ENCODE measurements around the gene MLIP.
A peak's percentile ranks its signal among the peaks of the same experiment; 100 is the strongest.

MLIP gene

DNA sequence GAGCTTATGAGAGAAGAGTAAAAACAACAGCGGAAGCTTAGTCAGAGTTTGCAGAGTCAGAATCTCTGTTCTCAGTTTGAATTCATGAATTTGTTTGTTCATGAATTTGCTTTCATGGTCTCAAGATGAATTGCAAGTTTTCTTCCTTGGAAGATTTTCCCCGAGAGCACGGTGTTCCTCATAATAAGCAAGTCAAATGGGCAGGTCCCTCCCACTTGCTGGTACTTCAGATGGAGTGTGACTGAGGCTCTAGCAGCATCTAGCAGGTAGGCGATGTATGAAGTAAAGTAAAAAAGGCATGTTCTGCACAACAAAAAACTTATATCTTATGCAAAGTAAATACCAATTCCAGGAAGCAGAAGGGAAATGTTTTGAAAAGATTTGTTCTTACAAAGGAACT lies 15.5 kb upstream of the MLIP start:
- no peak for DNase-seq (ENCODE audit: low read depth, low spot score)

DNA sequence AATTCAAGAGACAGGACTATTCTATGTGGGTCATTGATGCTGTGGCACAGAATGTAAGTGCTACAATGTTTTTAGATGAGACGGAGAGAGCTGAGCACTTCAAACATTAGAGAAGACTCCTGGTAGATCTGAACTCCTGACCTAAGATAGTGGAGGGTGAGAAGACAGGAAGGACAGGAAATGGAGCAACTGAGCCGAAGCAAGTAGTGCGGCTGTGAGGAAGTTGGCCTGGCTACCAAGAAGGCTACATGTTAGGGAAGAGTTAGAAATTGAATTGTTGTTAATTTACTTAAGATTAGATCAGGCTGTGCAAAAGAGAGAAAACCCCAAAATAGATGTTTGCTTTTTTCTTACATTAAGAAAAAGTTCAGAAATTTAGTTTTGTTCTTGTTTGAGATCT lies 14.4 kb upstream of the MLIP start:
- no peak for DNase-seq (ENCODE audit: low read depth, low spot score)

DNA sequence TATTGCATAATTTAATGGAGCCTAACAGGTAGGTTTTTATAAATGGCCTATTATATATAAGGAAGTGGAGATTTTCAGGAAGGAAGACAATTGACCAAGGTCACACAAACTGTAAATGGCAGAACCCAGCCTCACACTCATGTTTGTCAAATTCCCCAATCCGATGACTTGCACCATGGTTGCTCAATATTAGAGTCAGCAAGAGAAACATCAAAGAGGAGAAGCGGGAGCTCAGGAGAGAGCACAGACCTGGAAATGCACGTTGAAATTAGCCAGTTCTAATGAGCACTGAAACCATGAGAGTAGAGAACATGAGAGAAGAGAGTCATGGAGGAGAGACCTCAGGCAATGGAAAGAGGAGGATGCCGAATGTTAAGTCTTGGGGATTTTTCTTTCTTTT lies 13.5 kb upstream of the MLIP start:
- no peak for DNase-seq (ENCODE audit: low read depth, low spot score)

DNA sequence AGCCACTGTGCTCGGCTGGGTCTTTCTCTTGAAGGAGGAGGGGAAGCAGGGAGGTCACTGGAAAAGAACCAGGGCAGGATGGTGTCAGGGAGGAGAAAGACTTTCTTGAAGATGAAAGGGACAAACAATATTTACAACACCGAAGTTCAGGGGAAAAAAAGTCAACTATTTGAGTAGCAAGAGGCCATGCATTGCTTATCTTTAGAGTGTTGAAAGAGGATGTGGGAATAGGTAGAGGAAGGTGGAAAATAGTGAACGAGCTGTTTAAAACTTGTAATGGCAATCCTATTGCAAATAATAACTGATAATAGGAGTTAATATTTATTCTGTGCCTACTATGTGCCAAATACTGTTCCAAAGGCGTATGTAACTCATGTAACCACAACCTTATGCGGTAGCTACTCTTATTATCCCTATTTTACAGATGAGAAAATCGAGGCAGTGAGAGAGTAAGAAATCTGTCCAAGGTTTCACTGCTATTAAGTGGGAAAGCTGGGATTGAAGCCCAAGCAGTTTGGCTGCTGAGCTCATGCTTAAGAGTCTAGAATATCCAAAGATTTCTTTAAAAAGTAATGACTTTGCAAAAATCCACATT lies 12.7 kb upstream of the MLIP start:
- no peak for DNase-seq (ENCODE audit: low read depth, low spot score)

DNA sequence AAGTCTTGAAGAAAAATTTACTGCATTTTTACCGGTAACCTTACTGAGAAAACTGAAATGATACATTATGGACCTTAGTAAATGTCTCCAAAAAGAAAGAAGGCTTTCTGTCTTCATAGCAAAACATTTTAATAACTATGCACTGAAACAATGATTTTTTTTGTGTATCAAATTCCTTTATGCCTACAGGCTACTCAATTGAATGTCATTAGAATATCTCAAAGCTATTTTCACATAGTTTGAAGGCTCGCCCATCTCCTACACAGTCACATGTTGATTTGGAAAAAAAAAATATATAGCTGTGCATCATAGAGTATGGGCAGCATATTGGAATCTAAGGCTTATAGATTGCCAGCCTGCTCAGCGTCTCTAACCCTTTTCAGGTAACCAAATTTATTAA lies 12.0 kb upstream of the MLIP start:
- no peak for DNase-seq (ENCODE audit: low read depth, low spot score)

- no peak for DNase-seq (ENCODE audit: low read depth, low spot score)
These were observed 10.7 kb upstream of the MLIP start for GRCh38 chr6:54100411-54101006.

DNA sequence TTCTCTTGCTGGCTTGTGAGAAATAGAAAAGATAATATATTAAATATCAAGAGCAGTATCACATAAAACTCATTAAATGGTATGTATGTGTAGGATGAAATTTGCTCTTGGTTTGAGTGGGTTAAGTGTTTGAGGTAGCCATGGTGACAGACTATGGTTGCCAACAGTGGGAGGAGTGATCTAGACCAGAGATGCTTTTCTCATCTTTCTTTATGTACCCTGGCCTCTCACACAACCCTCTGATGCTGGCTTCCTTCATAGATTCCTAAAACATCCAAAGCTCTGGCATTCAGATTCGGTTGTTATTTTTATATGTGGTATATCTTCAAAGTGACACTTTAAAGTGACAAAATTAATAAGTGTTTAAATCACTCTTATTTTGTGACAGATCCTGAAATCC lies 9.0 kb upstream of the MLIP start:
- DNase-seq (ENCODE audit: low read depth, low spot score) = no peak

- no peak for DNase-seq (ENCODE audit: low read depth, low spot score)
These were observed 7.7 kb upstream of the MLIP start for GRCh38 chr6:54103497-54103896.

DNA sequence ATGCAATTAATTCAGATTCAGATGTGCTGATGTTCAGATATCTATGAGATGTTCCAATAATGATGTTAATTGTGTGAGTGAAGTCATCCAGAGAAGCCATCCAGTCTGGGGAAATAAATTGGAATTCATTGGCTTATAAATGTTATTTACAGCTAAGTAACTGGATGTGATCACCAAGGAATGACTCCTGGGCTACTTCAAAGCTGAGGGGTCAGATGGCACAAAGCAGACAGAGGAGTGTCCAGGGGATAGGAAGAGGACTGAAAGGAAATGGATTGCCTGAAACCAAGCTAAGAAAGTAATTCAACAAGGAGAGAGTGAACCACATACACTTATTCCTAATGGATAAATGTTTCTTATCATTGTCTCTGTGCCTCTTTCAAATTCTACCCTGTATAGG lies 4.5 kb upstream of the MLIP start:
- no peak for DNase-seq (ENCODE audit: low read depth, low spot score)

DNA sequence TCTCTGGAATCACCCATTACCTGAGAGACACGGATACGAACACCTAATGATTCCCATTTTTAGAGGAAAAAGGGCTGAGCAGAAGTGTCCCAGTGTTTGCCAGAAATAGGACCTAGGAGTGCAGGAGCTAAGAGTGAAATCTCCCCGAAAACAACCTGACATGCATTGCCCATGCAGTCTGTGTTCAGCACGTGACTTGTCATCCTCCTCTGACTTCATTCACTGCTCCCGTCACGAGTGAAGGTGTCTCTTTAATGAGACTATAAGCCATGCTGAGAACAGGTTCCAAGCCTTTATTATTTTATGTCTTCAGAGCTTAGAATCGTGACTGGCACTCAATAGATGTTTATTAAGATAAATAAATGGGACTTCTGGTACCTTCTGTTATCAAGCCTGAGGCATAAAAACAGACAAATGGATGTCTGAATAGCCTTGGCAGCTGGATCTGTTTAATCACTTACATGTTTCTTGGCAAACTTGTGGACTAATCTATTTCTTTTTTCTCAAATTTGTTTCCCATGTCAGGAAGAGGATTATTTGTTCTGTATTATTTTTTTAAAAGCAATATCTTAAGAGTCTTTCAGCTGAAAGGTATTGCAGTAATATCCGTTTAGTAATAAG lies 3.7 kb upstream of the MLIP start:
- no peak for DNase-seq (ENCODE audit: low read depth, low spot score)

- no peak for DNase-seq (ENCODE audit: low read depth, low spot score)
These were observed 3.0 kb upstream of the MLIP start for GRCh38 chr6:54108271-54108670.

DNA sequence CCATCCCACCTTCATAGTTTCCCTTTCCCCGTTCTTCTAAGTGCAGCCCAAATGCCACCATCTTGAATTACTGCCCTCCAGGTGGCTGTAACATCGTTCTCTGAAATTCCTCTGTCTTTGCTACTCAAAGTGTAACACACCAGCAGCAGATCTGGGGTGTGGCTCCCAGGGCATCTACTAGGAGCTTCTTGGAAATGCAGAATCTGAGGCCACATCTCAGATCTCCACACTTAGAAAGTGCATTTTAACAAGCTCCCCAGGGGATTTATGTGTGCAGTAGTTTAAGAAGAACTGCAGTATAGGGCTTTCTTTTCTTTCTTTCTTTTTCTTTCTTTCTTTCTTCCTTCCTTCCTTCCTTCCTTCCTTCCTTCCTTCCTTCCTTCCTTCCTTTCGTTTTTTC lies 1.7 kb upstream of the MLIP start:
- DNase-seq (ENCODE audit: low read depth, low spot score) = no peak

- DNase-seq (ENCODE audit: low read depth, low spot score) = no peak
These were observed 958 bp downstream of the MLIP start for GRCh38 chr6:54112151-54112650.

DNA sequence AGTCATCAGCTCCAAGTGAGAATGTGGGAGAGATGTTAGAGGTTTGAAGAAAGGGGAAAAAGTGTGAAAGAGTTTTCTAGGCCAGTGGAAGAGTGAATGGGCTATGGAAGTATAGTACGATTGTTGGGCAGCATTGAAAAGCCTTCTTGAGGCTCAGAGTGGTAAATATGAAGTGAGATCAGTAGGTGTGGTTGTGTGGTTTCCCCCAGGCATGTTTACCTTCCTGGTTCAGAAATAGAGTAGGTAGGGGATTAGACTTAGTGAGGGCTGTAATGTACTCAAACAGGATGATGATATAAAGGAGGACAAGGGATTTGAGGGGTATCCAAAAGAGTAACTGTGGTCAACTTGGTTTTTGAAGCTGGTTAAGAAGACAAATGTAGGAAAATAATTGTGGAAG lies 3.7 kb downstream of the MLIP start:
- DNase-seq (ENCODE audit: low read depth, low spot score) = no peak

DNA sequence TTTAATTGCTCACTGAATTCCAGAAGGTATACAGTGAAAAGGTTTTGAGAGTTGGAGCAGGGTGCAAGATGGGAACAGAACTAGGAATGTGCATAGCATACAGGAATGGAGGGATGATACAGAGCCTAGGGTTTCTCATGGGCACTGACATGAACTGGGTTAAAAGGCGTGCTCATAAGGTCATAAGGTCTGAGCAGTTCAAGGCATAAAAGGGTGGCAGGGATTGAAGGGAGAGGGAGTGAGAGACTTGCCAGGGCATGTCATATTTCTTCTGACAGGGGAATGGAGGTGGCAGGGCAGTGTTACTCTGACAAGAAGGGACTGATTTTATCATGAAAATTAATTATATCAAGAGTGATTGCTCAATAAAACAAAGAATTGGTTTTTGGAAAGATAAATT lies 4.7 kb downstream of the MLIP start:
- no peak for DNase-seq (ENCODE audit: low read depth, low spot score)

DNA sequence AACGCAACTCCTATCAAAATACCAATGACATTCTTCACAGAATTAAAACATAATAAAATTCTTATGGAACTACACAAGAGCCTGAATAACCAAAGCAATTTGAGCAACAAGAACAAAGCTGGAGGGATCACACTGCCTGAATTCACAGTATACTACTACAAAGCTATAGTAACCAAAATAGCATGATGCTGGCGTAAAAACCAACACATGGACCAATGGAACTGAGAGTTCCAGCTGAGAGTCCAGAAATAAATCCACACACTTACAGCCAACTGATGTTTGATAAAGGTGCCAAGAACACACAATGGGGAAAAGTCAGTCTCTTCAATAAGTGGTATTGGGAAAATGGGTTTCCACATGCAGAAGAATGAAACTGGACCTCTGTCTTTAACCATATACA lies 6.9 kb downstream of the MLIP start:
- no peak for DNase-seq (ENCODE audit: low read depth, low spot score)

DNA sequence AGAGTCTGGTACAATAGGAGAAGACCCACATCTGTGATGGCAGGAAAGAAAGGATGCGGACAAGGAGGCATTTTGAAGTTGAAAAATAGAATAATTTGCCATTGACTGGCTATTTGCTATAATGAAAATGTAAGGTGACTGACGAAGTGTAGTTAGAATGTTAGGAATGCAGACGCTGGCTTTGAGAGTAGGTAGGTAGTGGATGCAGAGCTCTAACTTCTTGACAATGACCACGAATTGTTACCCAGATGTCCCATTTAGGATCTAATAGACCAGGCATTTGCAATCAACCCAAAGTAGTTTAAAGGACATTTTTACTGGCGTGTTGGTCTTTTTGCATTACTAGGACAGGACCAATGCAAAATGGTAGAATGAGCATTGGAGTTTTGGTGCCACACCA lies 14.2 kb downstream of the MLIP start:
- DNase-seq (ENCODE audit: low read depth, low spot score) = no peak

GRCh38 chr6:54130179-54130578 lies 18.9 kb downstream of the MLIP start:
- no peak for DNase-seq (ENCODE audit: low read depth, low spot score)

DNA sequence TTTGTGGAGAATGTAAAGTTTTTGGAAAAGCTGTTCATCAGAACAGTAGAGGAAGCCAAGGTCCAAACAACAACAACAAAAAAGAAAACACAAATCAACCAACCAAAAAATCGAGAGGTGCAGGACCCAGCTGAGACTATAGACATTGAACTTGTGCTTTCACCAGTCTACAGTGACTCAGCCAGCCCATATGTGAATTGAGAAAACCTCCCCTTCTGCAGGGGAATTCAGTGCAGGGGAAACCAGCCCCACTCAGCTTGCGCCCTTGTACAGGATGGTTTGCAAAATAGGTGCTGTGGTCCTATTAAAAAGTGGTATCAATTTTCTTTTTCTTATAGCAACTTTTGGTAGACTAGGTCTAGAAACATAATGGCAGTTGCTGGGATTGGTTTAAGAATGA lies 21.3 kb downstream of the MLIP start:
- DNase-seq (ENCODE audit: low read depth, low spot score) = no peak

DNA sequence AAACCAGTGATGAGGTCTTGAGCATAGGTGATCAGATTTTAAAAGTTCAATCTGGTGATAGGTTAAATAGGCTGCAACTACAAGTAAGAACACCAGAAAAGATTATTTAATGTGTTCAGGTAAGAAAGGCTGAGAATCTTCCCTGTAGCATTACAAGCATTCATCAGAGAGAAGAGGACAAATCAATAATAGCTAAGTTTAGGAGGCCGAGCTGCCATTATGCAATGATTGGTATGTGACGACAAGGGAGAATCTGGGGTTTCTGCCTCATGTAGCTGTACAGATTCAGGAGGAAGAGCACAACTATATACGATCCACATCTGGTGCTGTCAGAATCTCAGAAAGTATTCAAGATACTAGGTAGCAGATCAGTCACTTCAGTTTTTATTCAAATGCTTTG lies 21.9 kb downstream of the MLIP start:
- no peak for DNase-seq (ENCODE audit: low read depth, low spot score)

DNA sequence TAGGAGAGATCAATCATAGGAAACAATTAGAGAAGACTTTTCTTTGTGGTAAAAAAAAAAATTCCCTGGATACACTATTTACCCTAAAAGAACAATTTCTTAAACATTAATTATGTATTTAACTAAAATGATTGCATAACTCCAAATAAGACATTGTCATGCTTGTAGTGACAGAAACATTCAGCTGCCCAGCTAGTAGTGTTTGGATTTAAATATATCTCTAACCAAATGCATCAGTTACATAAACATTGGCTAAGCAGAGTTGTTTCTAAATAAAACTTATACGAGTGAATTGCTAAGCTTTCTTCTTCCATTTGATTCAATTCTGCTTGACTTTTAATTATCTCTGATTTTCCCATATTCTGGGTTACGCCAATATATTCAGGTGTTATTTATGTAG lies 23.7 kb downstream of the MLIP start:
- DNase-seq (ENCODE audit: low read depth, low spot score) = no peak

DNA sequence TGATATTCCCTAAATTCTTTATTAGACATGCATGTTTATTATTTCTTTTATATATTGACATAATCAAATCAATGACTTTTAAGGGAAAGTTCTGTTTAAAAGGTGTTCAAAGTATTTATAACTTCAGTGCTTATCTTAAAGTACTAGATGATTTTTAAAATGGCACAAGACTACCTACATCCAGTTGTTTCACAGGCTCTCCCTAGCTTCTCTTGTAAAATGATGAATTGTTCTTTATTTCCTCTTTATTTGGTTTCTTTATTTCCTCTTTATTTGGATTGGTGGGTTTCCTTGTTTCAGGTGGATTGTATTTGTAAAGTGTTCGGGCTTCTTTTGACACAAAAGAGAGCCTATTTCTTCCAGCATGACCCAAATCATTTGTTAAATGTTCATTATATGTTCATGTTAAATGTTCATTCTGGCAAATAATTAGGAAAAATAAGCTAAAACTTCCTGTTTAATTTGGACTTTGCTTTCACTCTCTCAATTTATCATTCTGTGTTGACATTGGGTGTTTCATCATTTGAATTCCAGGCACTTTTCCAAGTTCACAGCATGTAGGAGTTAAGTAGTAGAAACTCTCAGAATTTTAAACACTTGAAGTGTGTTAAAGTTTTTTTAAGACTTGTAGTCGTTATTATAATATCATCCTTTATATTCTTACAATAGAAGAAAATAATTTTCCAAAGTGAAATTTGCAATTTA lies 24.6 kb downstream of the MLIP start:
- peak; percentile 20 for DNase-seq (ENCODE audit: low read depth, low spot score)

- DNase-seq (ENCODE audit: low read depth, low spot score) = no peak
These were observed 27.6 kb downstream of the MLIP start for GRCh38 chr6:54138795-54139194.

Data from brain pericyte (primary cell).